MCF 10A (cell line): Measurements from ENCODE around the gene SNX24. TPM values are rescaled to one million over a fixed set of nuclear protein-coding genes. Genes with fewer than 3 reads are reported as not detected.

ENCODE experiments used
- BruUV-seq: library from RNA; stranded (reverse); fragments of 400-500 nt; replicated peaks from 2 replicates; lab custom pipeline; 2021; lab: Mats Ljungman, UMichigan
- CTCF ChIA-PET: fragments of 300-600 bp; sonication (Branson Sonifier 250); formaldehyde crosslinking; extraction: SDS; loops from one replicate; lab custom pipeline; 2021; ENCODE audit warnings: antibody characterized with exemption, inconsistent platforms; lab: Yijun Ruan, JAX
- POLR2A ChIA-PET: fragments of 300-600, 350-650 bp; sonication (Branson Sonifier 250); formaldehyde crosslinking; extraction: SDS; loops from one replicate; lab custom pipeline; 2020; ENCODE audit warnings: antibody characterized with exemption, inconsistent platforms; lab: Yijun Ruan, JAX
- DNase-seq: peaks from one replicate; pipeline ENCODE4 v3.0.0-alpha.2; 2018; ENCODE audit not compliant: unreplicated experiment
- H3K27ac Mint-ChIP-seq: one replicate; pipeline ENCODE4 v1.8.0; 2022; ENCODE audit warnings: mild to moderate bottlenecking, low read depth, mixed read lengths; ENCODE audit not compliant: unreplicated experiment
- H3K27me3 Mint-ChIP-seq: one replicate; pipeline ENCODE4 v1.8.0; 2022; ENCODE audit warnings: mixed read lengths; ENCODE audit not compliant: insufficient read depth, unreplicated experiment
- H3K36me3 Mint-ChIP-seq: one replicate; pipeline ENCODE4 v1.8.0; 2022; ENCODE audit warnings: mild to moderate bottlenecking, moderate library complexity, mixed read lengths; ENCODE audit not compliant: insufficient read depth, unreplicated experiment
- H3K4me1 Mint-ChIP-seq: one replicate; pipeline ENCODE4 v1.8.0; 2022; ENCODE audit warnings: mixed read lengths; ENCODE audit not compliant: insufficient read depth, unreplicated experiment
- H3K4me3 Mint-ChIP-seq: one replicate; pipeline ENCODE4 v1.8.0; 2022; ENCODE audit warnings: mild to moderate bottlenecking, moderate library complexity, mixed read lengths; ENCODE audit not compliant: unreplicated experiment
- H3K9me3 Mint-ChIP-seq: one replicate; pipeline ENCODE4 v1.8.0; 2022; ENCODE audit warnings: mixed read lengths; ENCODE audit not compliant: unreplicated experiment
- intact Hi-C: fragments of 100-400 bp; cut with micrococcal nuclease; formaldehyde crosslinking; loops from 2 replicates; pipeline ENCODE4 v1.14.1; 2022
- total RNA-seq: library from RNA; stranded (reverse); gene quantifications from 2 replicates; pipeline ENCODE4 v1.2.3, GENCODE V29; 2022
- TF ChIP-seq, protein P1 (sequence below): fragments of 200-600 bp; IDR thresholded peaks from one replicate; pipeline ENCODE4 v1.8.0; 2022; ENCODE audit warnings: antibody characterized with exemption, mild to moderate bottlenecking; ENCODE audit not compliant: unreplicated experiment

SNX24 gene
- total RNA-seq, 1 experiment from 2014 or later: 97.0 TPM

DNA sequence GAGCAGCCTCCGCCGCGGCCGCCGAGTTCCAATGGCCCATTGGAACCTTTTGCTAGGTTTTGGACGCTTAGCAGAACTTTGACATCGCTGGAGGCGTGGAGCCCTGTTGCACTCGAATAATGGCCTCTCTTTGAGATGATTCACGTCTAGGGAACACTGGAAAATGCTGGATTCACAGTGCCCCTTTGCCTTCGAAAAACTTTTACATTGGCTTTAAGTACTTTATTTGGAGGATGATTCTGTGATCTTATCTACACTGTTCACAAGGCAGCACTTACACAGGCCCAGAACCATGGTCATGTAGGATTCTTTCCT, 191.6 kb downstream of the SNX24 start:
- Mint-ChIP-seq H3K27me3 (no peaks in the 10 kb centered on the region), H3K9me3 (no peaks in the 10 kb centered on the region), H3K4me3 (peak overlapping the region; percentile 80), H3K27ac (peak overlapping the region; percentile 86), H3K4me1 (peaks cover 38% of the 10 kb centered on the region), H3K36me3 (peaks cover 6% of the 10 kb centered on the region)
- POLR2A ChIA-PET: interaction anchor here (0.9 to 2.4 kb wide), 10 partner anchors 9 to 474 kb away, joined by 3 to 12 read pairs (median 4); partner anchors contain the start of genes CSNK1G3 and SNX24
- intact Hi-C loops: loop anchor here (2.0 to 5.0 kb wide), 5 partner anchors 50 to 855 kb away; partner anchors contain the start of gene PRDM6
- CTCF ChIA-PET: interaction anchor here (0.8 kb wide), 1 partner anchor 71 kb away, joined by 3 read pairs; no protein-coding TSS in a partner anchor
- no peak for DNase-seq
- TF ChIP-seq, protein P1, sequence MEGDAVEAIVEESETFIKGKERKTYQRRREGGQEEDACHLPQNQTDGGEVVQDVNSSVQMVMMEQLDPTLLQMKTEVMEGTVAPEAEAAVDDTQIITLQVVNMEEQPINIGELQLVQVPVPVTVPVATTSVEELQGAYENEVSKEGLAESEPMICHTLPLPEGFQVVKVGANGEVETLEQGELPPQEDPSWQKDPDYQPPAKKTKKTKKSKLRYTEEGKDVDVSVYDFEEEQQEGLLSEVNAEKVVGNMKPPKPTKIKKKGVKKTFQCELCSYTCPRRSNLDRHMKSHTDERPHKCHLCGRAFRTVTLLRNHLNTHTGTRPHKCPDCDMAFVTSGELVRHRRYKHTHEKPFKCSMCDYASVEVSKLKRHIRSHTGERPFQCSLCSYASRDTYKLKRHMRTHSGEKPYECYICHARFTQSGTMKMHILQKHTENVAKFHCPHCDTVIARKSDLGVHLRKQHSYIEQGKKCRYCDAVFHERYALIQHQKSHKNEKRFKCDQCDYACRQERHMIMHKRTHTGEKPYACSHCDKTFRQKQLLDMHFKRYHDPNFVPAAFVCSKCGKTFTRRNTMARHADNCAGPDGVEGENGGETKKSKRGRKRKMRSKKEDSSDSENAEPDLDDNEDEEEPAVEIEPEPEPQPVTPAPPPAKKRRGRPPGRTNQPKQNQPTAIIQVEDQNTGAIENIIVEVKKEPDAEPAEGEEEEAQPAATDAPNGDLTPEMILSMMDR: no peak
- BruUV-seq: TSS peak; percentile 48

DNA sequence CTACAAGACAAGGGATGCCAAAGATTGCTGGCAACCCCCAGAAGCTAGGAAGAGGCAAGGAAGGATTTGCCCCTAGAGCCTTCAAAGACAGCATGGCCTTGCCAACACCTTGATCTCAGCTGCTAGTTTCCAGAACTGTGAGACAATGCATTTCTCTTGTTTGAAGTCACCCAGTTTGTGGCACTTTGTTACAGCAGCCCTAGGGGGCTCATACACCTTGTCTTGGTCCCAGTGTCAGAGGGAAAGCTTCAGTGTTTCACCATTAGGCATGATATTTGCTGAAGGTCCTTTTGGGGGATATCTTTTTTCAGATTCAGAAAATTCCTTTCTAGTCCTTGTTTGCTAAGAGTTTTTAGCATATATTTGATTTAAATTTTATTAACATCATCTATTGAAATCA, 194.3 kb downstream of the SNX24 start:
- Mint-ChIP-seq H3K36me3 (peaks cover 3% of the 10 kb centered on the region), H3K27me3 (no peaks in the 10 kb centered on the region), H3K9me3 (no peaks in the 10 kb centered on the region), H3K4me1 (peaks cover 28% of the 10 kb centered on the region), H3K27ac (no peak overlapping the region), H3K4me3 (no peak overlapping the region)
- TF ChIP-seq, protein P1: no peak
- no peak for DNase-seq
- POLR2A ChIA-PET: interaction anchor here (1.3 to 1.9 kb wide), 2 partner anchors 23 to 194 kb away, joined by 5 to 6 read pairs; partner anchors contain the start of gene SNX24
- no TSS peak for BruUV-seq
- CTCF ChIA-PET: interaction anchor here (1.3 kb wide), 1 partner anchor 328 kb away, joined by 3 read pairs; no protein-coding TSS in a partner anchor
- intact Hi-C loops: loop anchor here (5.0 kb wide), 2 partner anchors 48 to 857 kb away; partner anchors contain the start of gene PRDM6

DNA sequence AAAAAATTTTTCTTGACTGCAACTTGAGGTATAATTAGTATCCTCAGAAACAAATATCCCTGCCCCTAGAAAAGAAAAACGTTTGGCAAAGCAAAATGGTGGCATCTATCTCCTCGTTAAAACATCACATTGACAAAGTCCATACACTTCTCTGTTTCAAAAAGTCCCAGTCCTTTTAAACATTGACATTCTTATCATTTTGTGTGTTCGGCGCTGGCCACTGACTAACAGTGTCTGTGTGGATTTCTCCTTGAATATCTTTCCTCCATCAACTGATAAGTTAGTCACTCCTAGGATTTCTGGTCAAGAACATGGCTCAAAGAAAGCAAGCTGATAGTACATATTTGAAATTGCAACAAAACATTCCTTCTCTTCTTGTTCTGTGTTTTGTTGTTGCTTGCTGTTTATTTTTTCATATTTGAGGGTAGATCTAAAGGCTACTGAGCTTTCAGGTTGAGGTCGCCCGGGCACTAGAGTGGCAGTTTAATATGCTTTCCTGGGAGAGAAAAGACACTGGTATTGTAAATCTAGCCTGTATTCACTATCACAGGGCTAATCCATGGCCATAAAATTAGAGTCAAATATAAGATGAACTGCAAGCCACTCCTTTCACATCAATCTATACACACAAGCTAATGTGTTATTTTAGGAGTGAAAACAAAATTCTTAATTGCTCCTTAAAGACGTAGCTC, 199.7 kb downstream of the SNX24 start:
- Mint-ChIP-seq H3K27me3 (no peaks in the 10 kb centered on the region), H3K4me3 (no peak overlapping the region), H3K4me1 (no peaks in the 10 kb centered on the region), H3K9me3 (no peaks in the 10 kb centered on the region), H3K27ac (no peak overlapping the region), H3K36me3 (no peaks in the 10 kb centered on the region)
- intact Hi-C loops: no loop called here
- ChIA-PET POLR2A (interaction anchor here (0.6 kb wide), 3 partner anchors 71 to 866 kb away, joined by 3 read pairs; no protein-coding TSS in a partner anchor), CTCF (interaction anchor here (0.7 to 1.0 kb wide), 3 partner anchors 48 to 321 kb away, joined by 3 to 5 read pairs (median 4); no protein-coding TSS in a partner anchor)
- BruUV-seq: no TSS peak
- TF ChIP-seq, protein P1: no peak
- no peak for DNase-seq

DNA sequence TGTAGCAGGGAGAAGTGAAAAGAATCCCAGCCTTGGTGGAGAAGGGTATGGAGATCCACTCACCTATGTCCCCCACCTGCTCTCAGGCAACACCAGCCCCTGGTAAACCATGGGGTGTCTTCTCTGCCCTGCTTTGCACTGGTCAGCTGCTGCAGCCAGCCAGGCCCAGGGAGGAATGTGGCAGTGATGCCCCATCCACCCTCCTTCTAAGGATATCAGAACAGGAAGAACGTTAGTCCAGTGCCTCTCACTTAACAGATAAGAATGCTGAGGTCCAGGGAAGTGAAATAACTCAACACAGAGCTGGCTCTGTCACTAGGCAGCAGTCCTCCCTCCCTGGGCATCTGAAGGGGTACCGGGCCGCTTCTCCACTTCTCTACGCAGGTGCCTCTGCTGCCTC, 200.8 kb downstream of the SNX24 start:
- POLR2A ChIA-PET: interaction anchor here (1.9 kb wide), 1 partner anchor 9 kb away, joined by 6 read pairs; the partner anchor contains the start of gene PPIC
- TF ChIP-seq, protein P1: no peak

More for the DNA sequence above, 200.8 kb downstream of the SNX24 start:
- DNase-seq: no peak
- CTCF ChIA-PET: interaction anchor here (0.6 to 1.6 kb wide), 4 partner anchors 8 to 577 kb away, joined by 3 read pairs; no protein-coding TSS in a partner anchor
- intact Hi-C loops: no loop called here
- H3K27ac Mint-ChIP-seq: no peak overlapping the region
- no peaks in the 10 kb centered on the region for H3K27me3 Mint-ChIP-seq
- H3K9me3 Mint-ChIP-seq: peaks cover 5% of the 10 kb centered on the region
- H3K4me3 Mint-ChIP-seq: no peak overlapping the region
- H3K4me1 Mint-ChIP-seq: no peaks in the 10 kb centered on the region
- no peaks in the 10 kb centered on the region for H3K36me3 Mint-ChIP-seq
- no TSS peak for BruUV-seq
